Measurements from ENCODE around the gene MEI1. TPM values are rescaled to one million over a fixed set of nuclear protein-coding genes. Genes with fewer than 3 reads are reported as not detected.
"Not testable (repeated sequence)": the region's sequence is repeated elsewhere in the genome, so short reads cannot be mapped to it uniquely, and the experiment has no call there.

Gene MEI1
- total RNA-seq, 2 donors from 2014 or later, result not detected

- ATAC-seq, result peak; percentile 94
- H3K27me3 ChIP-seq, result no peaks in the 10 kb centered on the region
- intact Hi-C loops (cut with DNase I), result no loop called here
These were observed 17.1 kb upstream of the MEI1 start for GRCh38 chr22:41682033-41682807.

GRCh38 chr22:41683052-41683451, 16.3 kb upstream of the MEI1 start:
- WGBS, 2 donors, result 87 to 93% methylated on average over 9 of the region's 9 CpGs
- Histone ChIP-seq H3K36me3 (replicated peaks in 1 of 2; ENCODE audit: insufficient read depth in 1 of 2, low read depth in 2 of 2) (peaks cover 0 to 12% of the 10 kb centered on the region in 2 donors), H3K27me3 (no peaks in the 10 kb centered on the region), H3K4me1 (peaks cover 28% of the 10 kb centered on the region), H3K4me3 (no peak overlapping the region), H3K27ac (peak overlapping the region in 3 of 4 donors; percentile 74 to 86 (median 79)), H3K9me3 (no peaks in the 10 kb centered on the region)
- intact Hi-C loops (cut with DNase I), result no loop called here
- DNase-seq (no peak), ATAC-seq (no peak)
- TF ChIP-seq CTCF (IDR thresholded peaks at IDR 0.05) (no peak), POLR2A (IDR thresholded peaks at IDR 0.05) (no peak)

More at GRCh38 chr22:41682033-41682807, 17.1 kb upstream of the MEI1 start:
- Histone ChIP-seq H3K9me3 (no peaks in the 10 kb centered on the region), H3K36me3 (replicated peaks in 1 of 2; ENCODE audit: insufficient read depth in 1 of 2, low read depth in 2 of 2) (peaks cover 0 to 12% of the 10 kb centered on the region in 2 donors), H3K27ac (peak overlapping the region; percentile 42 to 86 (median 76)), H3K4me1 (peaks cover 21% of the 10 kb centered on the region), H3K4me3 (peak overlapping the region; percentile 28 to 45)
- DNase-seq, result peak; percentile 85 to 87 (median 87)
- WGBS, 2 donors, result 37 to 58% methylated on average over 49 to 50 of the region's 50 CpGs
- TF ChIP-seq CTCF (IDR thresholded peaks at IDR 0.05) (peak in 1 of 7 experiments; percentile 15), POLR2A (IDR thresholded peaks at IDR 0.05) (peak; percentile 30 to 70 (median 53))

GRCh38 chr22:41683616-41684015, 15.7 kb upstream of the MEI1 start:
- WGBS, 2 donors, result 74 to 77% methylated on average over 3 of the region's 3 CpGs
- no peak overlapping the region for H3K27ac ChIP-seq
- peaks cover 28% of the 10 kb centered on the region for H3K4me1 ChIP-seq
- TF ChIP-seq POLR2A (IDR thresholded peaks at IDR 0.05) (no peak), CTCF (IDR thresholded peaks at IDR 0.05) (no peak)
- H3K4me3 ChIP-seq, result no peak overlapping the region
- intact Hi-C loops (cut with DNase I), result no loop called here
- ATAC-seq (no peak), DNase-seq (no peak)
- H3K36me3 ChIP-seq (replicated peaks in 1 of 2; ENCODE audit: insufficient read depth in 1 of 2, low read depth in 2 of 2), result peaks cover 0 to 6% of the 10 kb centered on the region in 2 donors
- H3K27me3 ChIP-seq, result no peaks in the 10 kb centered on the region
- no peaks in the 10 kb centered on the region for H3K9me3 ChIP-seq

GRCh38 chr22:41684194-41684593, 15.1 kb upstream of the MEI1 start:
- H3K4me1 ChIP-seq, result peaks cover 31% of the 10 kb centered on the region
- no peak overlapping the region for H3K4me3 ChIP-seq
- peaks cover 0 to 5% of the 10 kb centered on the region in 2 donors for H3K36me3 ChIP-seq (replicated peaks in 1 of 2; ENCODE audit: insufficient read depth in 1 of 2, low read depth in 2 of 2)
- H3K9me3 ChIP-seq, result no peaks in the 10 kb centered on the region
- H3K27me3 ChIP-seq, result no peaks in the 10 kb centered on the region
- no peak overlapping the region for H3K27ac ChIP-seq
- DNase-seq, result no peak
- intact Hi-C loops (cut with DNase I), result no loop called here
- 74 to 86% methylated on average over 4 of the region's 4 CpGs for WGBS, 2 donors
- ATAC-seq, result no peak
- TF ChIP-seq POLR2A (IDR thresholded peaks at IDR 0.05) (no peak), CTCF (IDR thresholded peaks at IDR 0.05) (no peak)

- H3K27me3 ChIP-seq; H3K36me3 ChIP-seq (replicated peaks in 1 of 2; ENCODE audit: insufficient read depth in 1 of 2, low read depth in 2 of 2); intact Hi-C loops (cut with DNase I); H3K4me3 ChIP-seq; ATAC-seq; DNase-seq; H3K9me3 ChIP-seq; H3K27ac ChIP-seq: not testable (repeated sequence)
- WGBS, 2 donors, result 70 to 79% methylated on average over 11 of the region's 11 CpGs
- H3K4me1 ChIP-seq, result peaks cover 26% of the 10 kb centered on the region
These were observed 12.4 kb upstream of the MEI1 start for GRCh38 chr22:41686890-41687289.
